ENCODE results near the gene NCBP1. TPM values are rescaled to one million over a fixed set of nuclear protein-coding genes. Genes with fewer than 3 reads are reported as not detected.
A peak's percentile ranks its signal among the peaks of the same experiment; 100 is the strongest.

NCBP1 gene
- total RNA-seq, 1 donor from 2014 or later, result 52.2 TPM

DNA sequence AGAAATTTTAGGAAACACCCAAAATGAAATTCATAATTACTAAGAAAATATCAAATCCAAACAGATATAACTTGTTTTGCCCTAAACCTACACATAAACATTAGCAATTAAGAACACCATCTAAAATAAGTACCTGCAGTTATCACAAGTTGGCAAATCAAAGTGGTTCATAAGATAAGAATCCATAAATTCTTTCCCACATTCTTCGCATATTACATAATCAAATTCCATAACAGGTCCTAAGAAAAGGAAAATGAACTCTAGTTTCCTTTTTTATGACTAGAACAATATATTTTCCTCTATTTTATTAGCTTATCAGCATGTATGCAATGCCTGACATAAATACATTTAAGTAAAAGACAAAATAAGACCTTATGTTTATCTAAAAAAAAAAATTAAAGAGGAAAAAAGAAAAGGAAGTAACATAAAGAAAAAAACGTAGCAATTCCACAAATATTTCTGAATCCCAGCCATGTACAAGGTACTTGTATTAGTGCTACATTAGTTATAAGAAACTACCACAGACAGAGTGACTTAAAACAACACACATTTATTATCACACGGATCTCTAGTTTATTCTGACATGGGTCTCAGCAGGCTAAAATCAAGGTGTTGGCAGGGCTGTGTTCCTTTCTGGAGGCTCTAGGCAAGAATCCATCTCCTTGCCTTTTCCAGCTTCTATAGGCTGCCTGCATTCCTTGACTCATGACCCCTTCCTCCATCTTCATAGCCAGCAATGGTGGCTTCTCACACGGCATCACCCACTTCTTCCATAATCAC lies 56.0 kb downstream of the NCBP1 start:
- no peak for DNase-seq (ENCODE audit: low read depth, low spot score)

DNA sequence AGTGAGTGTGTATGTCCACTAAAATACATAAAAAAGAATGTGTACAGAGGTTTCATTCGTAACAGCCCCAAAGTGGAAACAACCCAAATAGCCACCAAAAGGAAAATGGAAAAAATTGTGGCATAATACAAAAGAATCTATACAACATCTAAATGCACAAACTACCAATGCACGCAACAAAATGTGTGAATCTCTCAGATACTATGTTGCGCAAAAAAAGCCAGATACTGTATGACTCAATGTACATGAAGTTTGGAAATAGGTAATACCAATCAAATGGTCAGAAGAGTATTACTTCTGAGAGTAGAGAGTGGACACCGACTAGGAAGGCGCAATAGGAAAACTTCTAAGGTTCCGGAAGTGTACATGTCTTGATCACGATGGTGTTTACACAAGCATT lies 61.1 kb downstream of the NCBP1 start:
- Mint-ChIP-seq H3K36me3 (ENCODE audit: low read depth) (peaks cover 4% of the 10 kb centered on the region), H3K27ac (ENCODE audit: unreplicated experiment) (no peak overlapping the region), H3K9me3 (no peaks in the 10 kb centered on the region), H3K4me1 (peaks cover 41% of the 10 kb centered on the region), H3K4me3 (peak overlapping the region; percentile 18), H3K27me3 (ENCODE audit: low read depth) (no peaks in the 10 kb centered on the region)
- TF ChIP-seq, protein P1, sequence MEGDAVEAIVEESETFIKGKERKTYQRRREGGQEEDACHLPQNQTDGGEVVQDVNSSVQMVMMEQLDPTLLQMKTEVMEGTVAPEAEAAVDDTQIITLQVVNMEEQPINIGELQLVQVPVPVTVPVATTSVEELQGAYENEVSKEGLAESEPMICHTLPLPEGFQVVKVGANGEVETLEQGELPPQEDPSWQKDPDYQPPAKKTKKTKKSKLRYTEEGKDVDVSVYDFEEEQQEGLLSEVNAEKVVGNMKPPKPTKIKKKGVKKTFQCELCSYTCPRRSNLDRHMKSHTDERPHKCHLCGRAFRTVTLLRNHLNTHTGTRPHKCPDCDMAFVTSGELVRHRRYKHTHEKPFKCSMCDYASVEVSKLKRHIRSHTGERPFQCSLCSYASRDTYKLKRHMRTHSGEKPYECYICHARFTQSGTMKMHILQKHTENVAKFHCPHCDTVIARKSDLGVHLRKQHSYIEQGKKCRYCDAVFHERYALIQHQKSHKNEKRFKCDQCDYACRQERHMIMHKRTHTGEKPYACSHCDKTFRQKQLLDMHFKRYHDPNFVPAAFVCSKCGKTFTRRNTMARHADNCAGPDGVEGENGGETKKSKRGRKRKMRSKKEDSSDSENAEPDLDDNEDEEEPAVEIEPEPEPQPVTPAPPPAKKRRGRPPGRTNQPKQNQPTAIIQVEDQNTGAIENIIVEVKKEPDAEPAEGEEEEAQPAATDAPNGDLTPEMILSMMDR (conservative IDR thresholded peaks at IDR 0.05), result no peak
- DNase-seq (ENCODE audit: low read depth, low spot score), result no peak

More for the DNA sequence above, 56.0 kb downstream of the NCBP1 start:
- Mint-ChIP-seq H3K27me3 (ENCODE audit: low read depth) (no peaks in the 10 kb centered on the region), H3K36me3 (ENCODE audit: low read depth) (peaks cover 13% of the 10 kb centered on the region), H3K27ac (ENCODE audit: unreplicated experiment) (no peak overlapping the region), H3K4me3 (peak overlapping the region; percentile 20), H3K4me1 (peaks cover 11% of the 10 kb centered on the region), H3K9me3 (no peaks in the 10 kb centered on the region)
- TF ChIP-seq, protein P1 (conservative IDR thresholded peaks at IDR 0.05), result no peak

DNA sequence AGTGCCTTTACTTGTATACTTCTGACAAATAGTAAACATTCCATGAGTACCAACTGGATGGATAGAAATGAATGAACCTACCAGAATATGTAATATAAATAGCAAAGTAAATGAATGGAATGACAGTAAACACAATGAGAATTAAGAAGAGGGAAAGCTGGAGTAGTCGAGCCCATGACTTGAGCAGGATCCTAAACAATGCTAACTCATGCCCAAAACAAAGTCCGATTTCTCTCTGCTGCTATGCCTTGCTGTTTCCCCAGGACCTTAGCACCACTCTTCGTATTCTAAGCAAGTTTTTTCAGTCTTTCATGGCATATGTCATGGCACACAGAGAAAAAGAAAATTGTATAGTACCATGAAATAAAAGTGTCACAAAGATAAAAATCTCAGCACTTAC lies 61.8 kb downstream of the NCBP1 start:
- no peaks in the 10 kb centered on the region for H3K9me3 Mint-ChIP-seq
- H3K4me3 Mint-ChIP-seq, result peak overlapping the region; percentile 92
- H3K27me3 Mint-ChIP-seq (ENCODE audit: low read depth), result no peaks in the 10 kb centered on the region
- no peak for DNase-seq (ENCODE audit: low read depth, low spot score)
- H3K27ac Mint-ChIP-seq (ENCODE audit: unreplicated experiment), result no peak overlapping the region
- TF ChIP-seq, protein P1 (conservative IDR thresholded peaks at IDR 0.05), result no peak
- H3K4me1 Mint-ChIP-seq, result peaks cover 41% of the 10 kb centered on the region
- no peaks in the 10 kb centered on the region for H3K36me3 Mint-ChIP-seq (ENCODE audit: low read depth)

DNA sequence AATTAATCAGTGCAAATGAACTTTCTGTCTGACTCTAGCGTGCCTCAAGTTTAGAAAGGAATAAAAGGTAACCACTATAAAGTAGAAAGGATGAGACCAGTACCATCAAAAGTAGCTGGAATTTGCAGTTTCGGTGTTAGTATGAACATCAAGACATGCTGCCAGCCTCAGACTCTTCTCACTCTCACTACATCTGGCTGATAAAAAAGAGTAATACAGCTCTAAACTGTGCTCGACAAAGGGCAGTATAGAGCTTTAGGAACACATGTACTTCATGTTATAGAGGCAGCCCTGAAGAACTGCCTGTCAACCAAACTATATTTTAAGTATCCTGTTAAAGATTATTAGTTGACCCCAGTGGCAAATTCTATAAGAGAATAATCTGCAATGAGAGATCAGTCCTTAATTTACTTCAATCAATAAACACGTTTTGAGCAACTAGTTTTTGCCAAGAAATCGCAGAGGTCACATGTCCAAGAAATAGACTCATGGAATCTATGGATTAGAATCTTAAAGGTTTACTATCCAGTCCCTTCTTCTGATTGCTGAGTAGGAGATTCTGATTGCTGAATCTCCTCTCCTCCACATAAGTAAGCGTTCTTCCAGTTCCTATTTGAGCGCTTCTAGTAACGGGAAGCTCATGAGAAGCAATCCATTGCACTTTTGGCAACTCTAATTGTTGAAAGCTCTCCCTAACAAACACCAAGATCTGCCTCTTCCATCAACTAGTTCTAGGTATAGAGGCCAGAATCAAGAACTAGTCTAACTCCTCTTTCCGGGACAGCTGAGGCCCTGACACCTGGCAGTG lies 62.6 kb downstream of the NCBP1 start:
- peaks cover 41% of the 10 kb centered on the region for H3K4me1 Mint-ChIP-seq
- H3K27ac Mint-ChIP-seq (ENCODE audit: unreplicated experiment), result peak overlapping the region; percentile 90
- no peak for DNase-seq (ENCODE audit: low read depth, low spot score)
- TF ChIP-seq, protein P1 (conservative IDR thresholded peaks at IDR 0.05), result no peak
- no peaks in the 10 kb centered on the region for H3K36me3 Mint-ChIP-seq (ENCODE audit: low read depth)
- H3K27me3 Mint-ChIP-seq (ENCODE audit: low read depth), result peaks cover under 1% of the 10 kb centered on the region
- peak overlapping the region; percentile 92 for H3K4me3 Mint-ChIP-seq
- no peaks in the 10 kb centered on the region for H3K9me3 Mint-ChIP-seq

DNA sequence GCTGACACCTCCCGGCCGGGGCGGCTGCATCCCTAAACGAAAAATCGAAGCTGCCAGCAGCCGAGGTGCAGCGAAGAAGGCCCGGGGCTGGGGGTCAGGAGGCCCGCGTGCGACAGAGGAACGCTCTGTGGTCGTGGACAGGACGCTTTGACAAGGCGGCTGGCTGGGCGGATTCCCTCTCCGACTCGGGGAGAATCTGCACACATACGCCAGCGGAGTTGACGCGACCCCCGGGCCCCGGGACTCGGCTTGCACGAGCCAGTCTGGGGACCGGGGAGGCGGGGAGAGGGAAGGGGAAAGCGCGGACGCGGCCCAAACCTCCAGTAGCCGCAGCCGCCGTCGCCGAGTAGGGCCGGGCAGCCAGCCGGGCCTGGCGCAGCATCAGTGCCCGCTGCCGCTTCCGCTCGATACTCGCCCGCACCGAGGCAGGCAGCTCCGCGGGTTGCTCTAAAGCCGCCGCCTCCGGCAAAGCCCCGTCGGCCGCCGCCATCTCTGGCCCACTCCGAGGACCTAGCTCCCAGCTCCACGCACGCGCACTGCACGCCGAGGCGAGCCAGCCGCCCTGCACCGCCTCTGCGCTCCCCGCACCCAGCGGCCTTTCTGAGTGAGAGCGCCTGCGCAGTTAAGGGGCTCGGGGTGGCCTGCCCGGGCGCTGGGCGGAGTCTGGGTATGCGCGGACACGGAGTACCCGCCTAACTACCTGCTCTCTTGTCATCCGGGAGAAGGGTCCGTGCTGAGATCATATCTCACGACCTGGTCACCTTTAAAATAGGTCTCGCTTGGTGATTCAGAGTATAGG lies 63.4 kb downstream of the NCBP1 start, which contains the start of gene XPA:
Gene XPA (minus strand): TSS at position 538 of the 799 bp plus-strand sequence. CDS start 48 bp downstream, at position 490.
- H3K9me3 Mint-ChIP-seq, result no peaks in the 10 kb centered on the region
- DNase-seq (ENCODE audit: low read depth, low spot score), result peak; percentile 96
- H3K27me3 Mint-ChIP-seq (ENCODE audit: low read depth), result peaks cover 3% of the 10 kb centered on the region
- TF ChIP-seq, protein P1 (conservative IDR thresholded peaks at IDR 0.05), result no peak
- H3K4me3 Mint-ChIP-seq, result peak within 1 kb of the TSS; percentile 92
- H3K4me1 Mint-ChIP-seq, result peaks cover 41% of the 10 kb centered on the region
- no peaks in the 10 kb centered on the region for H3K36me3 Mint-ChIP-seq (ENCODE audit: low read depth)
- peak within 1 kb of the TSS; percentile 90 for H3K27ac Mint-ChIP-seq (ENCODE audit: unreplicated experiment)
